Astrocyte (in vitro differentiated cells and primary cell): ENCODE results near the gene MRPL43. TPM values are rescaled to one million over a fixed set of nuclear protein-coding genes. Genes with fewer than 3 reads are reported as not detected.

Experiments
- DNase-seq: peaks from one replicate; pipeline ENCODE4 v3.0.0-alpha.2; 2010; ENCODE audit warnings: low read depth
- FAIRE-seq: peaks from 2 replicates; lab custom pipeline; 2011; peaks lifted over from hg19 to GRCh38; lab: Jason Lieb, UNC
- H2AFZ ChIP-seq: 2 replicates; pipeline ENCODE4 v1.6.0; 2012; ENCODE audit warnings: low read depth, low read length, inconsistent platforms
- H3K27ac ChIP-seq: 2 replicates; pipeline ENCODE4 v1.5.1; 2011; ENCODE audit warnings: low read depth, low read length, inconsistent platforms
- H3K27me3 ChIP-seq: 2 replicates; pipeline ENCODE4 v1.6.0; 2011; ENCODE audit warnings: low read length, inconsistent platforms; ENCODE audit not compliant: insufficient read depth
- H3K36me3 ChIP-seq: 2 replicates; pipeline ENCODE4 v1.5.1; 2011; ENCODE audit warnings: low read length, inconsistent platforms; ENCODE audit not compliant: insufficient read depth
- H3K4me1 ChIP-seq: 2 replicates; pipeline ENCODE4 v1.5.1; 2011; ENCODE audit warnings: low read length, inconsistent platforms; ENCODE audit not compliant: insufficient read depth
- H3K4me2 ChIP-seq: 2 replicates; pipeline ENCODE4 v1.6.0; 2012; ENCODE audit warnings: low read length, inconsistent platforms
- H3K4me3 ChIP-seq: 2 replicates; pipeline ENCODE4 v1.5.1; 2011; ENCODE audit warnings: low read depth, mild to moderate bottlenecking, low read length, inconsistent platforms; ENCODE audit not compliant: insufficient read depth
- H3K79me2 ChIP-seq: 2 replicates; pipeline ENCODE4 v1.6.0; 2012; ENCODE audit warnings: mild to moderate bottlenecking, low read length, inconsistent platforms; ENCODE audit not compliant: insufficient read depth
- H3K9ac ChIP-seq: 2 replicates; pipeline ENCODE4 v1.6.0; 2012; ENCODE audit warnings: mild to moderate bottlenecking, low read length, inconsistent platforms
- H3K9me3 ChIP-seq: 2 replicates; pipeline ENCODE4 v1.5.1; 2012; ENCODE audit warnings: low read depth, mild to moderate bottlenecking, low read length, inconsistent platforms; ENCODE audit not compliant: insufficient read depth
- H4K20me1 ChIP-seq: 2 replicates; pipeline ENCODE4 v1.6.0; 2012; ENCODE audit warnings: low read length, inconsistent platforms; ENCODE audit not compliant: insufficient read depth
- H3K27ac Mint-ChIP-seq: one replicate; pipeline ENCODE4 v1.8.0; 2021; ENCODE audit warnings: mild to moderate bottlenecking, mixed read lengths; ENCODE audit not compliant: unreplicated experiment
- H3K27me3 Mint-ChIP-seq: one replicate; pipeline ENCODE4 v1.8.0; 2021; ENCODE audit warnings: low read depth, mixed read lengths; ENCODE audit not compliant: unreplicated experiment
- H3K36me3 Mint-ChIP-seq: one replicate; pipeline ENCODE4 v1.8.0; 2021; ENCODE audit warnings: low read depth, mixed read lengths; ENCODE audit not compliant: unreplicated experiment
- H3K4me1 Mint-ChIP-seq: one replicate; pipeline ENCODE4 v1.8.0; 2021; ENCODE audit warnings: low read depth, mixed read lengths; ENCODE audit not compliant: unreplicated experiment
- H3K4me3 Mint-ChIP-seq: one replicate; pipeline ENCODE4 v1.8.0; 2021; ENCODE audit warnings: mild to moderate bottlenecking, moderate library complexity, mixed read lengths; ENCODE audit not compliant: unreplicated experiment
- H3K9me3 Mint-ChIP-seq: one replicate; pipeline ENCODE4 v1.8.0; 2021; ENCODE audit warnings: mild to moderate bottlenecking, mixed read lengths; ENCODE audit not compliant: unreplicated experiment
- CTCF ChIP-seq: IDR thresholded peaks from 2 replicates; pipeline ENCODE4 v1.5.1; 2011; ENCODE audit warnings: low read depth, mild to moderate bottlenecking, inconsistent platforms, low read length, moderate library complexity; ENCODE audit not compliant: insufficient read depth
- EZH2 ChIP-seq: IDR thresholded peaks from 2 replicates; pipeline ENCODE4 v1.6.1; 2012; ENCODE audit warnings: mild to moderate bottlenecking, low read length, inconsistent platforms; ENCODE audit not compliant: insufficient read depth
- total RNA-seq: library from RNA; stranded (reverse); gene quantifications from 2 replicates; pipeline ENCODE4 v1.2.1, GENCODE V29; 2021

The MRPL43 gene
- total RNA-seq, 1 donor from 2014 or later, result 61.3 TPM

GRCh38 chr10:100960251-100960650, 27.0 kb downstream of the MRPL43 start:
- H3K36me3 ChIP-seq, result peaks cover 51% of the 10 kb centered on the region
- H3K9me3 ChIP-seq, result no peaks in the 10 kb centered on the region
- no peak overlapping the region for H3K4me3 Mint-ChIP-seq
- no peak for DNase-seq
- no peaks in the 10 kb centered on the region for H3K4me1 Mint-ChIP-seq
- no peak overlapping the region for H3K4me2 ChIP-seq
- H2AFZ ChIP-seq, result no peak overlapping the region
- no peaks in the 10 kb centered on the region for H3K27me3 ChIP-seq
- no peaks in the 10 kb centered on the region for H3K9me3 Mint-ChIP-seq
- peaks cover 3% of the 10 kb centered on the region for H3K36me3 Mint-ChIP-seq
- FAIRE-seq, result peak; percentile 20
- H3K9ac ChIP-seq, result no peak overlapping the region
- H3K27me3 Mint-ChIP-seq, result no peaks in the 10 kb centered on the region
- H3K27ac ChIP-seq, result no peak overlapping the region
- H3K4me1 ChIP-seq, result no peaks in the 10 kb centered on the region
- H4K20me1 ChIP-seq, result peaks cover 4% of the 10 kb centered on the region
- no peak overlapping the region for H3K4me3 ChIP-seq
- no peak overlapping the region for H3K27ac Mint-ChIP-seq
- TF ChIP-seq EZH2 (no peak), CTCF (no peak)
- H3K79me2 ChIP-seq, result no peaks in the 10 kb centered on the region

- H3K4me3 ChIP-seq, result no peak overlapping the region
- H3K9me3 Mint-ChIP-seq, result no peaks in the 10 kb centered on the region
- no peak for DNase-seq
- no peak overlapping the region for H3K4me2 ChIP-seq
- H3K4me1 Mint-ChIP-seq, result no peaks in the 10 kb centered on the region
- H3K36me3 Mint-ChIP-seq, result peaks cover 4% of the 10 kb centered on the region
- H3K27me3 ChIP-seq, result no peaks in the 10 kb centered on the region
- H3K27ac Mint-ChIP-seq, result no peak overlapping the region
- H3K4me1 ChIP-seq, result no peaks in the 10 kb centered on the region
- H3K27me3 Mint-ChIP-seq, result no peaks in the 10 kb centered on the region
- H3K4me3 Mint-ChIP-seq, result no peak overlapping the region
- H3K27ac ChIP-seq, result no peak overlapping the region
- TF ChIP-seq EZH2 (no peak), CTCF (no peak)
- peaks cover 54% of the 10 kb centered on the region for H3K36me3 ChIP-seq
- no peak overlapping the region for H3K9ac ChIP-seq
- H3K9me3 ChIP-seq, result no peaks in the 10 kb centered on the region
- FAIRE-seq, result no peak
- H3K79me2 ChIP-seq, result no peaks in the 10 kb centered on the region
- H2AFZ ChIP-seq, result no peak overlapping the region
- H4K20me1 ChIP-seq, result peaks cover 3% of the 10 kb centered on the region
Measured at GRCh38 chr10:100948916-100949315, 38.4 kb downstream of the MRPL43 start.

- Histone ChIP-seq H3K9me3 (no peaks in the 10 kb centered on the region), H3K79me2 (no peaks in the 10 kb centered on the region), H3K4me2 (no peak overlapping the region), H3K36me3 (peaks cover 62% of the 10 kb centered on the region), H3K4me3 (no peak overlapping the region), H3K27me3 (no peaks in the 10 kb centered on the region), H2AFZ (no peak overlapping the region), H3K27ac (no peak overlapping the region), H3K4me1 (no peaks in the 10 kb centered on the region), H4K20me1 (peaks cover 6% of the 10 kb centered on the region), H3K9ac (no peak overlapping the region)
- Mint-ChIP-seq H3K27ac (no peak overlapping the region), H3K9me3 (no peaks in the 10 kb centered on the region), H3K4me3 (no peak overlapping the region), H3K36me3 (peaks cover 7% of the 10 kb centered on the region), H3K27me3 (no peaks in the 10 kb centered on the region), H3K4me1 (no peaks in the 10 kb centered on the region)
- FAIRE-seq (no peak), DNase-seq (no peak)
- no peak for TF ChIP-seq CTCF
Measured at GRCh38 chr10:100945754-100946153, 41.5 kb downstream of the MRPL43 start.
